NCI-H187 treated with DMSO at 0.1 percent for 48 hours (cell line): ENCODE results near the gene CDK2AP2.
"Not testable (repeated sequence)": the region's sequence is repeated elsewhere in the genome, so short reads cannot be mapped to it uniquely, and the experiment has no call there.

ENCODE experiments used
- DNase-seq: peaks from one replicate; lab custom pipeline; 2025; lab: John Stamatoyannopoulos, UW

CDK2AP2 gene

DNA sequence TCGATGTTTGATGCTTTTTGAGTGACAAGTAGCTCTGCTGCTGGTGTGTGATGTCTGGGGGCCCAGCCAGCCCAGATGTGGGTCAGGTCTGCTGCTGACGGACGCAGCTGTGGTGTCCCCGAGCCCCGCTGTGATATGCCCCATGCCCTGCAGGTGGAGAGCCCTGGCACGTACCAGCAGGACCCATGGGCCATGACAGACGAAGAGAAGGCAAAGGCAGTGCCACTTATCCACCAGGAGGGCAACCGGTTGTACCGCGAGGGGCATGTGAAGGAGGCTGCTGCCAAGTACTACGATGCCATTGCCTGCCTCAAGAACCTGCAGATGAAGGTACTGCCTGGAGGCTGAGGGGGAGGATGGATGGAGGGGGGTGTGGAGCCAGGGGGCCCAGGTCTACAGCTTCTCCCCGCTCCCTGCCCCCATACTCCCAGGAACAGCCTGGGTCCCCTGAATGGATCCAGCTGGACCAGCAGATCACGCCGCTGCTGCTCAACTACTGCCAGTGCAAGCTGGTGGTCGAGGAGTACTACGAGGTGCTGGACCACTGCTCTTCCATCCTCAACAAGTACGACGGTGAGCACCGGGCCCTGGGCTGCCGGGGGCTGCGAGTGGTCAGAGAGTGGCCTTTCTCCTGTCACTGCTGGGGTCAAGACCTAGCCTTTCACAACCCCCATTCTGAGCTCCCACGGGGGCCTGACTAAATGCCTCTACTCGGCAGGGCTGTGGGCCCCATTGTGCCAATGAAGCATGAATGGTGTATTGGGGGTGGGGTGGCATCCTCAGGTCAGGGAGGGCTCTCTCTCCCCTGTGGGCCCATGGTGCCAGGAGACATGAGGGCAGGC lies 17.9 kb downstream of the CDK2AP2 start:
- DNase-seq = no peak

DNA sequence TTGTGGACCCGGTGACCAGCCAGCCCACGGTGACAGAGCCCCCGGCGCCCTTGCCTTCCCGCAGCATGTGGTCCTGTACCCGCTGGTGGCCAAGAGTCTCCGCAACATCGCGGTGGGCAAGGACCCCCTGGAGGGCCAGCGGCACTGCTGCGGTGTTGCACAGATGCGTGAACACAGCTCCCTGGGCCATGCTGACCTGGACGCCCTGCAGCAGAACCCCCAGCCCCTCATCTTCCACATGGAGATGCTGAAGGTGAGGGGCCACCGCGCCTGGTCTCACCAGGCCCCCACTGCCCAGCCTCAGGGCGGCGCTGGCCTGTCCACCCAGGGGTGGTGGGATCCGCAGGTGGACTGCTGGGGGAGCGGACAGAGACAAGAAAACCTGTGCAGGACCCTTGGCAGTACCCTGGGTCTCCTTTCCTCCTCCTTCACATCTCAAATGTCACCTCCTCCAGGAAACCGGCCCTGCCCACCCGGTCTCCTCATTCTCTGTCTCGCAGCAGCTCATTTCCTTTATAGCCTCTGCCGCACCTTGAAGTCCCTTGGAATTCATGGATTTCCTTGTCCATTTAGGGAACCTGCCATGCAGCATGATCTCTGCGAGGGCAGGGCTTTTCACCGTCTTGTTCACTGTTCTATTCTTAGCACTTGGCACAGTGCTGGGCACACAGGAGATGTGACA lies 18.6 kb downstream of the CDK2AP2 start:
- DNase-seq = no peak

DNA sequence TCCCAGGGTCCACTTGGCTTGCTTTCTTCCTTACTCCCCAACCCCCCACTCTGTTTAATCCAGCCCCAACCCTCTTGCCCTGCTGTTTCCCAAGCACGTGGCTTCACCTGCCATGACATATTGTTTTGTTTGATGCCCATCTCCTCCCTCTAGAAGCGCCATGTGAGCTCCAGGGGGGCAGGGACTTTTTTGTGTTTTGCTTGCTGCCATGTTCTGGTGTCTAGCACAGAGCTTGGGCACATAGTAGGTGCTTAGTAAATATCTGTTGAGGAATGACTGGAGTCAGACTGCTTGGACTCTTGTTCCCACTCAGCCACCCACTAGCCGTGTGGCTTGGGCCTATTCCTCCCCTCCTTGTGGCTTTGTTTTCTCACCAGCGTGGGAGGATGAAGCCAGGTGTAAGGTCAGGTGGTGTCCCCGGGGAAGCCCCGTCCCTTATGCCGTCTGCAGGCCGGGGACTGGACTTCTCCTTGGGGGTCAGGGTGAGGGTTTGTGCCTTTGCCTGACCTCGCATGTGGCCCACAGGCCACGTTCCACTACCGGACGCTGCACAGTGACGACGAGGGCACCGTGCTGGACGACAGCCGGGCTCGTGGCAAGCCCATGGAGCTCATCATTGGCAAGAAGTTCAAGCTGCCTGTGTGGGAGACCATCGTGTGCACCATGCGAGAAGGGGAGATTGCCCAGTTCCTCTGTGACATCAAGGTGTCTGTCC lies 21.3 kb downstream of the CDK2AP2 start:
- no peak for DNase-seq

DNA sequence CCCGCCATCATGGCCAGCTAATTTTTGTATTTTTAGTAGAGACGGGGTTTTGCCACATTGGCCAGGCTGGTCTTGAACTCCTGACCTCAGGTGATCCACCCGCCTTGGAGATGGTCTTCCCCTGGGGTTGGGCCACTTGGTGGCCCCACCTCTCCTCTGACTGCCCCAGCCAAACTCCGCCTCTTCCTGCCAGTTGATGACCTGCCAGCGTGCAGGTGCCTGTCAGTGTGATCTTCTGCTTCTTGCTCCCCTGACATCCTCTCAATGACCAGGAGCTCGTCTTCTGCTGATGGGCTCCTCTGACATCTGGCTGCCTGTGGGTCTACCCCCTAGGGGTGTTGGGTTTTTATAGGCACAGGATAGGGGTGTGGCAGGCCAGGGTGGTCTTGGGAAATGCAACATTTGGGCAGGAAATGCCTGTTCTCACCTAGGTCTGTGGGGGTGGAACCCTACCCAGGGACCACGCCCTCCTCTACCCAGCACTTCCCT lies 22.0 kb downstream of the CDK2AP2 start:
- not testable (repeated sequence) for DNase-seq

DNA sequence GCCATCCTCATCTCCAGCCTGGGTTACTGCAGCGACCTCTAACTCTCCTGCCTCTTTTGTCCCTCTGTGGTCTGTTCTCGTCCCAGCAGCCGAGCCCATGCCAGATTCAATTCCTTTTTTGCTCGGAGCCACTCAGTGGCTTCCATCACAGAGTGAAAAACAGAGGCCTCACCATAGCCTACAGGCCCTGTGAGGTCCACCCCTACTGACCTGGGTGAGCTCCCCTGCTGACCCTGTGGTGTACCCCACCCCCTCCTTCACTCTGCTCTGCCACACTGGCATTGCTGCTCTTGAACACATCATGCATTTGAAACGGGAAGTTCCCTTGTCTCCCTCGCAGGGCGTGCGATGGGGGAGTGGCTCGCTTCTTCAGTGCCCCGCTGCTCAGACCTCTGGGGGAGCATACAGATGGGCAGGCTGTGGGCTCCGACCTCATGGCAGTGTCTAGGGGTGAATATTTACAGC lies 23.1 kb downstream of the CDK2AP2 start:
- no peak for DNase-seq

DNA sequence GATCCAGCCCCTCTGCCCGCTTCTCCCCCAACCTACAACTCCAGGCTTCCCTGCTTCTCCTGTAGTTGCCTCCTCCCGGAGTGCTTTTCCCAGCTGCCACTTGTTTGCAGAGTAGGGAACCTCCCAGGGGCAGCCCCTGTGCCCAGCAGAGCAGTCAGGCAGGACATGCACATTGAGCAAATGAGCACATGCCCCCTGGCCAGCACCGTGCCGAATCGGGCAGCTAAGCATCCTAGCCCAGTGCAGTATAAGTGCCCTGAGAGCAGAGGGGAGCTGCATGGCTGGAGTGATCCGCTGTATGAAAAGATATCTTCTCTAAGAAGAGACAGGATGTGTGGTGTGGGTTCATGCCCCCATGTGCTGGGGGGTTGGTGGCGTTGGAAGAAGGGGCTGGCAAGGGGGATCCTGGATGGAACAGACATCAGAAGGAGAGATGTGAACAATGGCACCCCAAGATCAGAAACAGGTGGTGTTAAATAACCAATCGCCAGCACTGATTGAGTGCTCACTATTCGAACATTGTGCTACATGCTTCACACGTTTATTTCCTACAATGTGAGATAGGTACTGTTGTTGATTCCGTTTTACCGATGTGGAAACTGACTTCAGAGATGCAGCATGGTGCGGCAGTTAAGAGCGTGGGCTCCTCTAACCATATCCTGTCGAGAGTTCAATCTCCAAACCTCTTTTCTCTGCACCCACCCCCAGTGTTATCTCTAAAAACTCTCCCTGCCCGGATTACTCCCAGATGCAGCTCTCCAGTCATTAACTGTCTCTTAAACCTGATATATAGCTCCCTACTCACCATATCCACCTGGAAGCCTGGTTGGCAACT lies 23.9 kb downstream of the CDK2AP2 start:
- no peak for DNase-seq

DNA sequence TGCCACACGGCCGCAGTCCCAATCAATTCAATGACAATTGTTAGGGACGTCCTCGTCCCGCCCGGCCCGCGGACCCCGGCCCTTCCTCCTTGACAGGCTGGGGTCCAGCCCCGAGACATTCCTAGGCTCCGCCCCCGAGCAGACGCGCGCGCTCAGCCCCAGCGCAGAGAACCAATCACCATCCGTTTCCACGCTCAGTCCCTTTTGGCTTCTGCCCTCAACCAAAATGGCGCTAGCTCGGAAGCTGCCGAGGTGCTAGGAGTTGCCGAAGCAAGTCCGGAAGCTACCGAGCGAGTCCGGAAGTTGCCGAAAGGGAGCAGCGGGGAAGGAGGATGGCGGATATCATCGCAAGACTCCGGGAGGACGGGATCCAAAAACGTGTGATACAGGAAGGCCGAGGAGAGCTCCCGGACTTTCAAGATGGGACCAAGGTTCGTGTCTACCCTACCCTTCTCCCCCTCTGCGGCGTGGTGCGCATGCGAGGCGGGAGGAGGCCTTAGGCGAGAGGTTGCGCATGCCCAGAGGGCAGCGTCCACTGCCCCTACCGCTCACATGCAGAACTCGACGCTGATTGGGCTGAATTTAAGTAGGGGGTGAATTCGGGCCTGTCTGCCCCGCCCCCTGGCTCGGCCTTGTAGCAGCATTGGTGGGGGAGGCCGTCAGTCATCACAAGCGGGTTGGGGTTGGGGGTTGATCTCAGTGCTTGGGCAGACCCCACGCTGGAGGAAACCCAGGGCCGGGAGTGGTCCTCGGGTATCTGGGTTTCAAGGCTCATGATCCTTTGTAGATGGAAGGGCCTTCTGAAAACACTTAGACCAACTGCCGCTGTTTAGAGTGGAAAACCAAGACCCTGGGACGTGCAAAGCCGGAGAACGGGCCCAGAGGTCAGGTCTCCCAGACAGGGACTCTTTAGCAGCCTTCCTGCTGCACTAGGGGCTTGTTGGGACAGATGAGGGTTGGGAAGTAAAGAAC lies 24.8 kb downstream of the CDK2AP2 start, which contains the start of gene AIP:
Gene AIP (plus strand): TSS at position 200 of the 972 bp plus-strand sequence. CDS start 133 bp downstream, at position 333.
- DNase-seq = peak; percentile 86

DNA sequence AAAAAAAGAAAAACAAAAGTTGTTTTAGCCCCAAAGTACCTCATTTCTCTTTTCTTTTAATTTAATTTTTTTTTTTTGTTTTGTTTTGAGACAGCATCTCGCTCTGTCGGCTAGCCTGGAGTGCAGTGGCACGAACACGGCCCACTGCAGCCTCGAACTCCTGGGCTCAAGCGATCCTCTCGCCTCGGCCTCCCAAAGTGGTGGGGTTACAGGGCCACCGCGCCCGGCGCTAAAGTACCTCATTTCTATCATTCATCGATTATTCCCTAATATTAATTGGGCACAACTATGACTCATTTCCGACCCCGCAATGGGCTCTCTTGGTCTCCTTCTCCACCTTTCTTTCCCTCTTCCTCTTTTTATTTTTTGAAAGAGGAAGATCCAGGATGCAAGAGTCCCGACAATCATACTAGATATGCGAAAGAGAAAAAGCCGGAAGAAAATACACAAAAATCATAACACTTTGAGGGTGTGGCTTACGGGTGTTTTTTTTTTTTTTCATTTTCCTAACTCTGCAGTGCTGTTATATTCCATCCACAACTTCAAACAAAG lies 25.6 kb downstream of the CDK2AP2 start:
- DNase-seq = no peak

DNA sequence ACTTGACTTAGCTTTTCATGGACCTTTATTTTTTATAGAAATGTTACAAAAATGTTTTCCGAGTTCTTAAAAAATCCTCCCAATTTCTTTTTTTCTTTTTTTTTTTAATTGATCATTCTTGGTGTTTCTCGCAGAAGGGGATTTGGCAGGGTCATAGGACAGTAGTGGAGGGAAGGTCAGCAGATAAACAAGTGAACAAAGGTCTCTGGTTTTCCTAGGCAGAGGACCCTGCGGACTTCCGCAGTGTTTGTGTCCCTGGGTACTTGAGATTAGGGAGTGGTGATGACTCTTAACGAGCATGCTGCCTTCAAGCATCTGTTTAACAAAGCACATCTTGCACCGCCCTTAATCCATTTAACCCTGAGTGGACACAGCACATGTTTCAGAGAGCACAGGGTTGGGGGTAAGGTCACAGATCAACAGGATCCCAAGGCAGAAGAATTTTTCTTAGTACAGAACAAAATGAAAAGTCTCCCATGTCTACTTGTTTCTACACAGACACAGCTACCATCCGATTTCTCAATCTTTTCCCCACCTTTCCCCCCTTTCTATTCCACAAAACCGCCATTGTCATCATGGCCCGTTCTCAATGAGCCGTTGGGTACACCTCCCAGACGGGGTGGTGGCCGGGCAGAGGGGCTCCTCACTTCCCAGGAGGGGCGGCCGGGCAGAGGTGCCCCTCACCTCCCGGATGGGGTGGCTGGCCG lies 30.5 kb downstream of the CDK2AP2 start:
- DNase-seq = not testable (repeated sequence)

DNA sequence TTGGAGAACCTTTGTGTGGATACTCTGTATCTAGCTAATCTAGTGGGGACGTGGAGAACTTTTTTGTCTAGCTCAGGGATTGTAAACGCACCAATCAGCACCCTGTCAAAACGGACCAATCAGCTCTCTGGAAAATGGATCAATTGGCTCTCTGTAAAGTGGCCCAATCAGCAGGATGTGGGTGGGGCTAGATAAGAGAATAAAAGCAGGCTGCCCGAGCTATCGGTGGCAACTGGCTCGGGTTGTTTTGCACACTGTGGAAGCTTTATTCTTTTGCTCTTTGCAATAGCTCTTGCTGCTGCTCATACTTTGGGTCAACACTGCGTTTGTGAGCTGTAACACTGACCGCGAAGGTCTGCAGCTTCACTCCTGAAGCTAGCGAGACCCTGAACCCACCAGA lies 31.3 kb downstream of the CDK2AP2 start:
- not testable (repeated sequence) for DNase-seq

DNA sequence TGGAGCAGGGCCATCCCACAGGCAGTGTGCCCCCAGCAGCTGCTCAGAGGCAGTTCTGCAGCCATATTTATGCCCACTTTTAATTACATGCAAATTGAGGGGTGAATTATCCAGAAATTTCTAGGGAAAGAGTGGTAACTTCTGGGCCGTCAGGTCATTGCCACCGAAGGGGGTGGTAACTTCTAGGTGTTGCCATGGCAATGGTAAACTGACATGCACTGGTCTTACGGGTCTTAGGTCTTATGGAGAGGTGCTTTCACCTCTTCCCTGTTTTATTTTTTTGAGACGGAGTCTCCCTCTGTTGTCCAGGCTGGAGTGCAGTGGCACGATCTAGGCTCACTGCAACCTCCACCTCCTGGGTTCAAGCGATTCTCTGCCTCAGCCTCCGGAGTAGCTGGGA lies 35.1 kb downstream of the CDK2AP2 start:
- DNase-seq = no peak

DNA sequence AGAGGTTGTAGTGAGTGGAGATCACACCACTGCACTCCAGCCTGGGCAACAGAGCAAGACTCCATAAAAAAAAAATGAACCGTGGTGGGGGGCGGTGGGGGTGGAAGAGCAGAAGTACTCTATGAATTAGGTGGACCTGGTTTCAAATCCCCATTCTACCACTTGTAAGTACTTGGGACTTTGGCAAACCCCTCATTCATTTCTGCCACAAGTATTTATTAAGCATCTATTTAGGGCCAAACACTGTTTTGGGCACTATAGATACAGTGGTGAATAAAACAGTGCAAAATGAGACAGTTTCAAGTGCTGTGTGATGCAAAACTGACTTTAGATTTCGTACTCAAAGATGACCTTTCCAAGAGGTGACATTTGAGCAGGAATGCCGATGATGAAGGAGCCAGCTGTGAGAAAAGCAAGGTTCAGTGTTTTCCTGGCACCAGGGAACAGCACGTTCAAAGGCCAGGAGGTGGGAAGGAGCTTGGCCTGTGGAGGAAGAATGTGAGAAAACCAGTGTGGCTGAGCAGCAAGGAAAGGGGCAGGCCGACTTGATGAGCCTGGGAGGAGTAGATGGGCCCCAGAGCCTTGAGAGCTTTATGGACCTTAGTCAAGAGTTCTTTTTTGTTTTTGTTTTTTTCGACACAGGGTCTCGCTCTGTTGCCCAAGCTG lies 37.5 kb downstream of the CDK2AP2 start:
- no peak for DNase-seq

DNA sequence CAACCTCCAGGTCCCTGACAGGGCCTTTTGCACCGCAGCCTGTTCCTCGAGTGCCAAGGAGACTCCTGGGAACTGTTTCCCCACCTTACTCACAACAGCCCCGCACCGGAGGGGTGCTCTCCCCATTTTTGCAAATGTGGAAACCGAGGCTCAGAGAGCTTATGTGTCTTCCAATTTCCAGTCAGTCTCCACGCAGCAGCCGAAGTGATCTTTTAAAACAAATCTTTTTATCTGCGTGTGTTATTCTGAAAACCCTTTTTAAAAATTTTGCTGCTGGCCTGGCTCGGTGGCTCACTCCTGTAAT lies 38.5 kb downstream of the CDK2AP2 start:
- no peak for DNase-seq

DNA sequence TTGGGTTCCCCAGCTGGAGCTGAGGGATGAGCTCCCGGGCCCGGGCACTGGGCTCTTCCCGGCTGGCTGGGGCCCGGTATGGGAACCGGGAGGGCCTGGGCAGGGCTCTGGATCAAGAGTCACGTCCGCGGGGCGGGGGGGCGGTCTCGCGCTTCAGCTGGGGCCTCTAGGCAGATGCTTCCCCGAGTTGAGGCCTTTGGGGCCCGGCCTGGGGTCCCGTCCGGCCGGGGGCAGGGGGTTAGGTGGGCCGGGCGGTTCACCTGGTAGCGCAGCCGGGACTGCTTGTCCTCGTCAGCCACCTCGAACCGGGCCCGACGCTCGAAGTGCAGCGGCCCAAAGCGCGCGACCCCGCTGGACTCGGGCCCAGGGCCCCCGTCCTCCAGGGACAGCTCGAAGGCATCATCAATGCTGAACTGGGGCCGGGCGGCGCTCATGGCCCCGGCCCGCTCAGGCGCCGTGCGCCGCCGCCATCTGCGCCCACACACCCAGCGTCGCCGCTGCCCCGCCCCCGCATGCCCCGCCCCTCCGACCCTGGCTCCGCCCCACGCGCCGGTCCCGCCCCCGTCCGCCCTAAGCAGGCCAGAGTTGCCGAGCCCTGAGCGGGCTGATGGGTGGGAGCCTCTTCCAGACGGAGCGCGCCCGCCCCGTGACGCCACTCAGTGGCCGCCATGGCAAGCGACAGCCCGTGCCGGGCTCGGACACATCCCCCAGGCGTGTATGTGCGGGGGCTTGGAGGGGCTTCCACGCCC lies 39.0 kb downstream of the CDK2AP2 start, which contains the start of gene TMEM134:
Gene TMEM134 (minus strand): TSS at position 493 of the 749 bp plus-strand sequence. CDS start 59 bp downstream, at position 434.
- DNase-seq = no peak

DNA sequence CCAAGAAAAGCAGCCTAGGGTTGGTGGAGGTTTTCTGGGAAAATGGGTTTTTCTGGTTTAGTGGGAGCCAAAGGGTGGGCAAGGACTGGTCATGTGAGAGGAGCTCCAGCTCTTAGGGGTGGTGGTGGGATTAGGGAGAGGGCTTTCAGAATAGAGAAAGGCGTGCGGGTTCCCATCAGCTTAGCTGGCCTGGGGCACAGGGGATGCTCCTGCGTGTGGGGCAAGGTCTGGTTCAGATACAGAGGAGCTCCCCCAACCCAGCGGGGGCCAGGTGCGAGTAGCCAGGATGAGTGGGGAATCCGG lies 39.6 kb downstream of the CDK2AP2 start:
- no peak for DNase-seq

DNA sequence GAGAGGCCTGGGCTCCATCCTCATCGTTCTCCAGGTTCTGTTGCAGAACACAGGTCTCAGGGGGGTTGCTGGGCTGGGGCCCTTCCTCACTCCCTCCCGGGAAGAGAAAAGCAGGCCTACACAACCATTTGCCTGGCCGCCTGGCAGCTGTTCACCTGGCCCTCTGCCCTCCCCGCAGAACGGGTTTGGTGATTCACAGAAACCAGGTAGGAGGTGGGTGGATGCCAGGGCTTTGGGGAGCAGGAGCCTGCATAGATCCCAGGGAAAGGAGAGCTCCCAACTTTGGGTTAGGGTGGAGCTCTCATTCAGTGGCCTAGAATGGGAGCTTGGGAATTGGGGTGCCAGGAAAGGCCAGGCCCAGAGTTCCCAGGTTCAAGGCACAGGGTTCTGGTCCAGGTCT lies 39.9 kb downstream of the CDK2AP2 start:
- no peak for DNase-seq

DNA sequence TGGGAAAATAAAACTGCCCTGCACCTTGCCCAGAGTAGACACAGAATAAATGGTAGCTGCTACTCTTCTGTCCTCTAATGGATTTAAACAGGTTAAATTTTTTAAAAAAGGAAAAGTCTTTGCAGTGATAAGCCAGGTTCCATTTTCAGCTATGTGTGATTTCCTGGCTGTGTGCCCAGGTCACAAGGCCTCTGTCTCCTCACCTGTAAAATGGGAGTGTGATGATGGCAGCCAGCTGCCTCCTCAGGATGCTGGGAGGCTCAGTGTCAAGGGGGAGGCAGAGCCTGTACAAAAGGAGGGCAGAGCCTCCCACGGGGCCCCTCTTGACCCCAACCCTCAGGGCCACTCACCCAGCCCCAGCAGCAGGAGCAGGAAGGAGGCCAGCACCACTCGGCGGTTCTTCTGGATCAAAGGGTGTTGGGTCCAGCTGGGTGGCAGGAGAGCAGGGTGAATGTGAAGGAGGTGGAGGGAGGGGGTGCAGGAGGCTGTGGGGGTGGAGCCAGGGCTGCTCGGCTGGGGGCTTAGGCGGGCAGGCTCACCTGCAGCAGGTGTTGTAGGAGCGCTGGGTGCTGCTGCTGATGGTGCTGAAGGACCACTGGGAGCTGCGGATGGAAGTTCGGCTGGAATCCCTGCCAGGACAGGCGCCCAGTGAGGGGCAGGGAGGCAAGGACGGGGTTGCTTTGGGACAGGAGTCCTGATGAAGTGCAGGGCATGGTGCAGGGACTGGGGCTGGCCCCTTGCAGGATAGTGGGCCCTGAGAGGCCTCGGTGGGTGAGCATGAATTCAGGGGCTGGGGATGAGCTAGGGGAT lies 40.8 kb downstream of the CDK2AP2 start:
- no peak for DNase-seq
